Measurements from ENCODE around the gene COL26A1. TPM values are rescaled to one million over a fixed set of nuclear protein-coding genes. Genes with fewer than 3 reads are reported as not detected.
"Not testable (repeated sequence)": the region's sequence is repeated elsewhere in the genome, so short reads cannot be mapped to it uniquely, and the experiment has no call there.

Gene COL26A1
- total RNA-seq: not detected
- long read RNA-seq: 0 reads

DNA sequence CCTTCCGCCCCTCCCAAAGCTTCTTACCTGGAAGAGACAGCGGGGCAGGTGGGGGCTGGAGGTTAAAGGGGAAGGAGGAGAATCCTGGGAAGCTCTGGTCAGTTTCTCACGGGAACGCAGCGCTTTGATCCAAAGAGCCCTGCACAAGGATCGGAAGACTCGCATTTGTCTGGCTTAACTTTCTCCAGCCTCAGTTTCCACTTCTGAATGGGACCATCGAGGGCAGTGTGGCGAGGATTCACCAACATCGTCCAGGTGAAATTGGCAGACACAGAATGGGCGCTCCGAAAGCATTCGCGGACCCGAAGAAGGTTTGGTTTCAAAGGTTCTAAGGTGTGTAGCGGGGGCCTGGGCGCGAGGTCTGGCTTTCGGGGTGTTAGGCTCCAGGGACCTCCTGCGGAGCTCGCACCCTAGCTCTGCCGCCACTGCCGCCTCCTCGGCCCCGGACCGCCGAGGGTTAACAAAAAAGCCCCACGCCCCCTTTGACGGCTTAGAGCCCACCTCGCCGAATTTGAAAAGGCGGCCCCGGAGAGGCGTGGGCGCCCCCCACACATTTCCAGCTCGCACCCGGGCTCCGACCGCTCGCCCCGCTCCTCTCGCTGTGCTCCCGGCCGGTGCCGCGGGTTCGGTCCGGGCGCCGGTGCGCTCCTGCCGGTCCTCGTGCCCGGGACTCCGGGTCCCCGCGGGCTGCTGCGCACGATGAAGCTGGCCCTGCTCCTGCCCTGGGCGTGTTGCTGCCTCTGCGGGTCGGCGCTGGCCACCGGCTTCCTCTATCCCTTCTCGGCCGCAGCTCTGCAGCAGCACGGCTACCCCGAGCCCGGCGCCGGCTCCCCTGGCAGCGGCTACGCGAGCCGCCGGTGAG, at the start of gene COL26A1:
Gene COL26A1, plus strand, starts transcription at position 542 of the 862 bp plus-strand sequence. Its CDS starts 158 bp downstream, at position 700.
- DNase-seq: peak; percentile 51
- ATAC-seq: peak; percentile 67 to 78

DNA sequence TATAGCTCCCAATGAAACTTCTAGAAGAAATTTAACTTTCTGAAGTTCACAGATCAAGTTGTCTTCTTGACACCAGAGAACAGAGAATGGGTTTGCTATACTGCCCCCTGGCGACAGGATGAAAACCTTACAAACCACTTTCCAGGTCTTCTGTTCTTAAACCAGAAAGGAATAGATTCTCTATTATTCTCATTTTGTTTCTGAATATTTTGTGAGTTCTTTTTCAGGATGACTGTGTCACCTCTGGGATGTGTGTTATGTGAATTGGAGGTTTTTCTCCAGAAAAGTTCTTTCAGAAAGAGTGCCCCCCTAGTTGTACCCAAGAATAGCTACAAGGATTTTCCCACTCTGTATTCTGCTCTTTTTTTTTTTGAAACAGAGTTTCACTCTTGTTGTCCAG, 47.3 kb upstream of the COL26A1 start:
- intact Hi-C loops (cut with DNase I): no loop called here
- ATAC-seq: no peak
- DNase-seq: no peak

More for the DNA sequence above, at the start of gene COL26A1:
- intact Hi-C loops (cut with DNase I): loop anchor here in 1 of 2 donors (5.0 kb wide), 1 partner anchor 175 kb away; no protein-coding TSS in a partner anchor

DNA sequence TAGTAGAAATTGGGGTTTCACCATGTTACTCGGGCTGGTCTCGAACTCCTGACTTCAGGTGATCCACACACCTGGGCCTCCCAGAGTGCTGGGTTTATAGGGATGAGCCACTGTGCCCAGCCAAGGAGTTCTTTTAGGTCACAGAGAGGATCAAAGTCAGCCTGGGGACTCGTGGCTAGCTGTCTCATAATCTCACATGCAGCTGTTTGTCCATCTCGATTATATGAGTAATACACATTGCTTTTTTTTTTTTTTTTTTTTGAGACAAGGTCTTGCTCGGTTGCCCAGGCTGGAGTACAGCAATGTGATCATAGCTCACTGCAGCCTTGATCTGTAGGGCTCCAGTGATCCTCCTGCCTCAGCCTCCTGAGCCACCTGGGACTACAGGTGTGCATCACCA, 43.3 kb upstream of the COL26A1 start:
- ATAC-seq (no peak), DNase-seq (no peak)
- intact Hi-C loops (cut with DNase I): no loop called here

DNA sequence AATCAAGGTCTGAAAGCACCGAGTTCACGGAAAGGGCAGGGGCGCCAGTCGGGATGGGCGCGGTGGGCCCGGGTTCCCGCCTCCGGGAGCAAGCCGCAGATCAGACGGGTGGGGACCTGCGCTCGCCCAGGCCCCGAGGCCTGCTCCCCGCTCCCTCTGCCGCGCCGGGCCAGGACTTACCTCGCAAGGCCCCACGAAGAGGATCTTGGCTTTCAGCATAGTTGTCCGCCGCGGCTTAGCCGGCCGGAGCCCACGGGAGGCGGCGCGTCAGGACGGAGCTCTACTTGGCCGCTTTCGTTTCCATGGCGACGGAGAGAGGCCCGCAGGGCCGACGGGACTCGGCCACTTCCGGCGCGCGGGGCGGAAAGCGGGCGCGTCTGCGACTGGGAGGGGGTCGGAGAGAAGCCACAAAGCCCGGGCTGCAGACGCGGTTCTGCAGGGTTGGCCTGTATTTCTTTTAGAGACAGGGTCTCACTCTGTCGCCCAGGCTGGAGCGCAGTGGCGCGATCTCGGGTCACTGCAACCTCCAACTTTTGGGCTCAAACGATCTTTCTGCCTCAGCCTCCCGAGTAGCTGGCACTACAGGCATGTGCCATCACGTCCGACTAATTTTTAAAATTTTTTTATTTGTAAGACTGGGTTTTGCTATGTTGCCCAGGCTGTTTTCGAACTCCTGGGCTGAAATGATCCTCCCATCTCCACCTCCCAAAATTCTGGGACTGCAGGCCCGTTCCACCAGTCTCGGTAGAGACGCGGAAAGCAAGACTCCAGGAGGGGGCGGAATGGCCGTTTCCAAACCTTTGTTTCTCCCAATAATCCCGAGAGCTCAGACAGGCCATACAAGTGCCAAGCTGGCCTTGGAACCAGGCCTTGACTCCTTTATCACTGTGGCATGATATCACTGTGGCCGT, 40.9 kb upstream of the COL26A1 start, which contains the start of gene IFT22:
Gene IFT22, minus strand, starts transcription at position 322 of the 911 bp plus-strand sequence. Its CDS starts 103 bp downstream, at position 219.
- ATAC-seq: peak; percentile 99 to 100

DNA sequence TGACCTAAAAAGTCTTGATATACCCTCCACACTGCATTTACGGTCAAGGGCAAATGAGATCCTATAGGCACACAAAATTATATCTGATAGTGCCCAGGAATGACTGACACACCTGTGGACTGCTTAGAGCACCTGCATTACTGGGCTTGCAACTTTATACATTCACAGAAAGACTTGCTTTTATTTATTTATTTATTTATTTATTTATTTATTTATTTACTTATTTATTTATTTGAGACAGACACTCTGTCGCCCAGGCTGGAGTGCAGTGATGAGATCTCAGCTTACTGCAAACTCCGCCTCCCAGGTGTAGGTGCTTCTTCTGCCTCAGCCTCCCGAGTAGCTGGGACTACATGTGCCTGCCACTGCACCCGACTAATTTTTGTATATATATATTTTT, 34.5 kb upstream of the COL26A1 start:
- ATAC-seq (no peak), DNase-seq (no peak)
- intact Hi-C loops (cut with DNase I): no loop called here

More for the DNA sequence above, 40.9 kb upstream of the COL26A1 start, which contains the start of gene IFT22:
- intact Hi-C loops (cut with DNase I): no loop called here
- DNase-seq: peak; percentile 96

DNA sequence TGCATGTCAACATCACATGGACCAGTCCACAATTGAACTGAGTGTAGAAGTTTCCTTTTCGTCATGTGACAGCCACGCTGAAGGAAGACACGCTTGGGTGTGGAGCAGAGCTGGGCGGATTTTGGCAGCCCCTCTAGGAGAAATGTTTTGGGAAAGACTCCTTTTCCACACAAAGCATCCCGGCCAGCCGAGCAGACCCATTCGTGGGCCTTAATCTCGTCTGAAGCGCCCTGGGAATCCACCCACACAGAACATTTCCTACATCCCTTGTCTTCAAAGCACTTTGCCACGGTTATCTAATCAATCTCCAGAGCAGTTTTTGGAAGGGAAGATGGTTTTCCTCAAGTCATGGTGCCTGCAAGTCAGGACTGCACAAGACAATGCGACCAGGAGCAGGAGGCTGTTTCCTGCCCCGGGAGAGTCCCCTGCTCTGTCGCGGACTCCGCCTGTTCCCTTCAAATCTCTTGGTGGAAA, 32.6 kb upstream of the COL26A1 start:
- intact Hi-C loops (cut with DNase I): no loop called here
- peak; percentile 30 to 75 for ATAC-seq
- peak; percentile 68 for DNase-seq

DNA sequence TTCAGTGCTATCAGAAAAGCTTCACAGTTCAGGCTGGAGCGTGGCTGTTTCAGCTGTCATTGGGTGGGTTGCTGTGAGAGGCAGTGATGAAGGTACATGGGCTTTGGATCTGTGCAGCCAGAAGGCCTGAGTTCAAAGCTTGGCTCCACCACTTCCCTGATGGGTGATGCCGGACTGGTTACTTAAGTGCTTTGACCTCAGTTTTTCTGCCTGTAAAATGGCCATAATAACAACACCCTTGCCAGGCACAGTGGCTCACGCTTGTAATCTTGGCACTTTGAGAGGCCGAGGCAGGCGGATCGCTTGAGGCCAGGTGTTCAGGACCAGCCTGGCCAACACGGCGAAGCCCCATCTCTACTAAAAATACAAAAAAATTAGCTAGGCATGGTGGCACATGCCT, 30.6 kb upstream of the COL26A1 start:
- intact Hi-C loops (cut with DNase I): no loop called here
- ATAC-seq (no peak), DNase-seq (no peak)

DNA sequence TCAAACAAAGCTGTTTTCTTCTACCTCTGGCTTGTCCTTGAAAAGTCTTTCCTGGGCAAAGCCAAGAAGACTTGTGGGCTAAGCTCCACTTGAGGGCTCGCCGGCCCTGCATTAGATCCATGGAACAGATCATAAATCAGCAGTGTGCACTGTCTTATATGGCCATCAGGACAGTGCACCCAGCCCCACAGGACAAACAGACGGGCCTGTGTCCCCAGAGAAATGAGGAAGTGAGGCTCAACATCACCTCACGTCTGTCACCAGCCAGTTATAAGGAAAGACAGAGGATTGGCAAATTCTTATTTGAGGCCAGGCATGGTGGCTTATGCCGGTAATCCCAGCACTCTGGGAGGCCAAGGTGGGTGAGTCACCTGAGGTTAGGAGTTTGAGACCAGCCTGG, 28.8 kb upstream of the COL26A1 start:
- ATAC-seq (no peak), DNase-seq (no peak)
- intact Hi-C loops (cut with DNase I): no loop called here

DNA sequence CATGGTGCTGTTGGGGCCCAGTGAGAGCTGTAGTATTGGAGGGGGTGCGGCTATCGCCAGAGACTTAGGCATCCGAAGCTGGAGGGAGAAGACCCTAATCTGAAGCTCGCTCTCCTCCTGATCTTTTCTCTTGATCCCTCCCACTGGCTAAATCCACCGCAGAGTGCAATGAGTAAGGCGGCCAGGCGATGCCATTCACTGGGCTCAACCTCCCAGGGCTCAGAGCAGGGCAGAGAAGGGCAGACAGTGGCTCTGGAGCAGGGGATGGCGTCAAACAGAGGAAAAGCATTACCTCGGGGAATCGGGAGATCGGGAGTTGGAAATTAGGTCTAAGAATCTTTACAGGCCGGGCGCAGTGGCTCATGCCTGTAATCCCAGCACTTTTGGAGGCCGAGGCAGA, 22.3 kb upstream of the COL26A1 start:
- DNase-seq: no peak
- intact Hi-C loops (cut with DNase I): no loop called here

DNA sequence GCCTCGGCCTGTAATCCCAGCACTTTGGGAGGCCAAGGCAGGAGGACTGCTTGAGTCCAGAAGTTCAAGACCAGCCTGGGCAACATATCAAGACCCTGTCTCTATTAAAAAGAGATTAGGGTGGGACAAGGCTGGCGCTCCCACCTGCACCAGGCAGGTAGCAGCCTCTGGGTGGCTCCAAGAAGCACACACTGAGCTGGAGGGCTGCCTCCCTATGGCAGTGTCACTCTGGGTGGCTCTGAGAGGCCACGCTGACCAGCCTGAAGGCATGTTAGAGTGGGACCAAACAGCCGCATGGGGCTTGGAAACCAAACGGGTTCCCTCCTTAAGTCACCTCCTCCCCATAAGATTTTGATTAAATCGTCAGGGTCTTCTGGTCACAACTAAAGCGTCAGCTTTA, 19.8 kb upstream of the COL26A1 start:
- ATAC-seq (no peak), DNase-seq (no peak)
- intact Hi-C loops (cut with DNase I): no loop called here

More for the DNA sequence above, 22.3 kb upstream of the COL26A1 start:
- no peak for ATAC-seq

DNA sequence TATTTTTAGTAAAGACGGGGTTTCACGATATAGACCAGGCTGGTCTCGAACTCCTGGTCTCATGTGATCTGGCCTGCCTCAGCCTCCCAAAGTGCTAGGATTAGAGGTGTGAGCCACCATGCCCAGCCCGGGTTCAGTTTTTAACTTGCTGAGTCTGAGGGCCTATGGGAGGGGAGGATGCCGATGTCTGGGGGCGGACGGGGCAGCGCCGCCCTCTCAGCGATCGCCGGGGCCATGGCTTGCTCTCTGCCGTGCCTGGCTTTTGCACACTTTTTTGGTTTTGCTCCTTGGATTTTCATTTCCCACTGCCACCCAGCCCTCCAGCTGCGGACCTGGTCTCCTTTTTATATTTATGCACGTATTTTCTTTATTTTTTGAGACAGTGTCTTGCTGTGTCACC, 15.2 kb upstream of the COL26A1 start:
- DNase-seq (no peak), ATAC-seq (no peak)
- intact Hi-C loops (cut with DNase I): no loop called here

DNA sequence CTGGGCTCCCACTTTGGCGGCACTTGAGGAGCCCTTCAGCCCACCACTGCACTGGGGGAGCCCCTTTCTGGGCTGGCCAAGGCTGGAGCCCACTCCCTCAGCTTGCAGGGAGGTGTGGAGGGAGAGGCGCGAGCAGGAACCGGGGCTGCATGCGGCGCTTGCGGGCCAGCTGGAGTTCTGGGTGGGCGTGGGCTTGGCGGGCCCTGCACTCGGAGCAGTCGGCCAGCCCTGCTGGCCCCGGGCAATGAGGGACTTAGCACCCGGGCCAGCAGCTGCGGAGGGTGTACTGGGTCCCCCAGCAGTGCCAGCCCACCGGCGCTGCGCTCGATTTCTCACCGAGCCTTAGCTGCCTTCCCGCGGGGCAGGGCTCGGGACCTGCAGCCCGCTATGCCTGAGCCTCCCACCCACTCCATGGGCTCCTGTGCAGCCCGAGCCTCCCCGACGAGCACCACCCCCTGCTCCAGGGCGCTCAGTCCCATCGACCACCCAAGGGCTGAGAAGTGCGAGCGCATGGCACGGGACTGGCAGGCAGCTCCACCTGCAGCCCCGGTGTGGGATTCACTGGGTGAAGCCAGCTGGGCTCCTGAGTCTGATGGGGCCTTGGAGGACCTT, 14.1 kb upstream of the COL26A1 start:
- ATAC-seq; DNase-seq; intact Hi-C loops (cut with DNase I): not testable (repeated sequence)

DNA sequence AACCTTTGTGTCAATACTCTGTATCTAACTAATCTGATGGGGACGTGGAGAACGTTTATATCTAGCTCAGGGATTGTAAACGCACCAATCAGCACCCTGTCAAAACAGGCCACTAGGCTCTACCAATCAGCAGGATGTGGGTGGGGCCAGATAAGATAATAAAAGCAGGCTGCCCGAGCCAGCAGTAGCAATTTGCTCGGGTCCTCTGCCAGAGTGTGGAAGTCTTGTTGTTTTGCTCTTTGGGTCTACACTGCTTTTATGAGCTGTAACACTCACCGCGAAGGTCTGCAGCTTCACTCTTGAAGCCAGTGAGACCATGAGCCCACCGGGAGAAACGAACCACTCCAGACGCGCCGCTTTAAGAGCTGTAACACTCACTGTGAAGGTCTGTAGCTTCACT, 13.4 kb upstream of the COL26A1 start:
- ATAC-seq; DNase-seq; intact Hi-C loops (cut with DNase I): not testable (repeated sequence)

DNA sequence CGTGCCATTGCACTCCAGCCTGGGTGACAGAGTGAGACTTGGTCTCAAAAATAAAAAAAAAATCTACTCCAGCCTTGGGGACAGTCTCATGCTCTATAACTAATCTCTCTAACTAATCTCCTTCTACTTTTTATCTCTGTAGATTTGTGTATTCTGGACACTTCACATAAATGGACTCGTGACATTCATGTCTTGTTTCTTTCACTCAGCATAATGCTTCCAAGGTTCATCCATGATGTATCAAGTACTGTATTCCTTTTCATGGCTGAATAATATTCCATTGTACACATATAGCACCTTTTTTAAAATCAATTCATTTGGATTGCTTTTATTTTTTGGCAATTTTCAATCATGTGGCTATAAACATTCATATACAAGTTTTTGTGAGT, 9.8 kb upstream of the COL26A1 start:
- intact Hi-C loops (cut with DNase I): no loop called here
- ATAC-seq (no peak), DNase-seq (no peak)

DNA sequence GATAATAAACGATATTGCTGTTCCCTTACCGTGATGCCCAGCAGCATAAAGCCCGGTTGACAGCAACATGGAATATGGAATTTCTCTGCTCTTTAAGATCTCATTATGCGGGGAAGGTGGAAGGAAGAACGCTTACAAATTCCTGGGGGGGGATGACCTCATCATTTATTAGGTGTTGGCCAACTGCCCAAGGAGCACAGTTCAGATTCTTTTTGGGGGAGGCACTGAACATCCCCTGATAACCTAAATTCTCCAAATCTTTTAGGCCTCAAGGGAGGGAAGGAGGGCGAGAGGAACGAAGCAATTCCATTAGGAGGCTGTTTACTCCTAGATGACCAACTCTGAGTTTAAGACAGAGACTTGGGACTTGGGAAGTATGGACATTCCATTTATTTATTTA, 5.2 kb upstream of the COL26A1 start:
- no peak for ATAC-seq
- DNase-seq: no peak
- intact Hi-C loops (cut with DNase I): no loop called here

DNA sequence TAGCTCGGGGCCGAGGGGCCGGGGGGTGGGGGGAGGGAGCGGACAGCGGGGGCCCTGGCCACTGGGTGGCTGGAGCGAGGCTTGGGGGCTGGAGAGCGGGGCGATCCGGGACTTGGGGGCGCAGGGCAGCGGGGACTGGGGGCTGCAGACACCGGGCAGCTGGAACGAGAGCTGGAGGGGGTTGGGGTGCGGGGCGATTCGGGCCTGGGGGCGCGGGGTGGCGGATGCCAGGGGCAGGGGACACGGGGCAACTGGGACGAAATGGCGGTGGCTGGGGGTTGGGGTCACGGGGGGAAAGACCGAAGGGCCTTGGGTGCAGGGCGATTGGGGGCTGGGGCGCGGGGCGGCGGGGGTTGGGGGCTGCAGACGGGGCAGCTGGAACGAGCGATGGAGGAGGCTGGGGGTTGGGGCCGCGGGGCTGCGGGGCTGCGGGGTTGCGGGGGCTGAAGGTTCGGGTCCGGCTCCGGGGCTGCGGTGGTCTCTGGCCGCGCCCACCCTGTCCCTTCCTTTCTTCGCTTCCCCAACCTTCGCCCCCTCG, 590 bp downstream of the COL26A1 start:
- ATAC-seq: peak in 1 of 2 donors; percentile 10
- DNase-seq: no peak
- intact Hi-C loops (cut with DNase I): loop anchor here in 1 of 2 donors (5.0 kb wide), 1 partner anchor 174 kb away; no protein-coding TSS in a partner anchor

DNA sequence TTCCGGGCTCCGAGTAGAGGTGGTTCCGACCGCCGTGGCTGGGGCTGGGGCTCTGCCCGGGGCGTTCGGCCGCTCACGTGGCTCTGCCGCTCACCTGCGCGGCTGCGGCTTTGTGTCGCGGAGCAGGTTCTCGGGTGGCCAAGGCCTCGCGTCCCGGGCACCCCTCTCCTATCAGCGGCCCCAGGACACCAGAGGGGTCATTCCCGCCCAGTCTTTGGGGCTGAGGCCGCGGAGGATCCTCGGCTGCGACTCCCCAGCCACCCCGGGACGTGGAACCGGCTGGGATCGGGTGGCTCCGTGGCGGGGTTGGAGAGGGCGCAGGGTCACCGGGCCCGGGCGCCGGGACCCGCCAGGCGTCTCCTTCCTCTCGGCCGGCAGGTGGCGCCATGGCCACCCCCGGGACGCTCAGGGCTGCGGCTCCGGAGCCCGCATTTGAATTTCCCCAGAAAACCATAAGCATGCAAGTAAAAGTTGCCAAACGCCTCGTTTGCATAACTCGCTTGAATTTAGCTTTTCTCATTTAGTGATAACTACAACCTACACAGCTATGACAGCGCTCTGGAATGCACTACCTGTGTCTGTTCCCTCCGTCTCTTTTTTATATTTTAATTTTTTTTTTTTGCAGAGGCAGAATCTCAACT, 1.2 kb downstream of the COL26A1 start:
- intact Hi-C loops (cut with DNase I): loop anchor here in 1 of 2 donors (5.0 kb wide), 1 partner anchor 173 kb away; no protein-coding TSS in a partner anchor
- DNase-seq: peak; percentile 74

DNA sequence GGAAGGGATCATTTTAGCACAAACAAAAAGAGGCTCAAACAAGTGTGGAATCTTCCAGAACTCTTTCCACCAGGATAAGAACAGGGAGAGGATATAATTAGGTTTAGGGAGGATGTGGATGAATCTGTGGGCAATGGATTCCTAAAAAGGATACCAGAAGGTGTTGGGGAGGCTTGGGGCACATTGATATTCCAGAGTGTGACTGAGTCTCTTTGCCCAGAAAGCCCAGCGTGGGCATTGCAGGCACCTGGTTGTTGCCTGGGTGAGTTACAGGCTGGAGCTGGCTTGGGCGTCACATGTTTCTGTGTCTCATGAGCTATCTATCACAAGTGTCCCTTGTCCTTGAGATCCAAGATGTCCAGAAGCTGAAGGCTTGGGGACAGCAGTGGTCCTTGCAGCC, 3.3 kb downstream of the COL26A1 start:
- intact Hi-C loops (cut with DNase I): loop anchor here in 1 of 2 donors (5.0 kb wide), 1 partner anchor 171 kb away; no protein-coding TSS in a partner anchor
- DNase-seq (no peak), ATAC-seq (no peak)

More for the DNA sequence above, 1.2 kb downstream of the COL26A1 start:
- peak; percentile 94 to 95 for ATAC-seq
